PC-3 (cell line): ENCODE measurements around the gene CCR5AS.

ENCODE experiments used
- EZH2 ChIP-seq: fragments of 300-600 bp; sonication (generic); IDR thresholded peaks from one replicate; pipeline ENCODE4 v1.6.1; 2017; ENCODE audit warnings: antibody characterized with exemption, mild to moderate bottlenecking, low read length; ENCODE audit not compliant: unreplicated experiment
- EZH2phosphoT487 ChIP-seq: fragments of 300-600 bp; sonication (generic); IDR thresholded peaks from 2 replicates; pipeline ENCODE4 v1.6.1; 2018; ENCODE audit warnings: mild to moderate bottlenecking, antibody characterized with exemption, low read length, borderline replicate concordance
- TF ChIP-seq, protein P1 (sequence below): fragments of 300-600 bp; sonication (generic); conservative IDR thresholded peaks from 2 replicates; pipeline ENCODE4 v1.5.1; 2017; ENCODE audit warnings: antibody characterized with exemption, low read depth, mild to moderate bottlenecking, low read length

DNA sequence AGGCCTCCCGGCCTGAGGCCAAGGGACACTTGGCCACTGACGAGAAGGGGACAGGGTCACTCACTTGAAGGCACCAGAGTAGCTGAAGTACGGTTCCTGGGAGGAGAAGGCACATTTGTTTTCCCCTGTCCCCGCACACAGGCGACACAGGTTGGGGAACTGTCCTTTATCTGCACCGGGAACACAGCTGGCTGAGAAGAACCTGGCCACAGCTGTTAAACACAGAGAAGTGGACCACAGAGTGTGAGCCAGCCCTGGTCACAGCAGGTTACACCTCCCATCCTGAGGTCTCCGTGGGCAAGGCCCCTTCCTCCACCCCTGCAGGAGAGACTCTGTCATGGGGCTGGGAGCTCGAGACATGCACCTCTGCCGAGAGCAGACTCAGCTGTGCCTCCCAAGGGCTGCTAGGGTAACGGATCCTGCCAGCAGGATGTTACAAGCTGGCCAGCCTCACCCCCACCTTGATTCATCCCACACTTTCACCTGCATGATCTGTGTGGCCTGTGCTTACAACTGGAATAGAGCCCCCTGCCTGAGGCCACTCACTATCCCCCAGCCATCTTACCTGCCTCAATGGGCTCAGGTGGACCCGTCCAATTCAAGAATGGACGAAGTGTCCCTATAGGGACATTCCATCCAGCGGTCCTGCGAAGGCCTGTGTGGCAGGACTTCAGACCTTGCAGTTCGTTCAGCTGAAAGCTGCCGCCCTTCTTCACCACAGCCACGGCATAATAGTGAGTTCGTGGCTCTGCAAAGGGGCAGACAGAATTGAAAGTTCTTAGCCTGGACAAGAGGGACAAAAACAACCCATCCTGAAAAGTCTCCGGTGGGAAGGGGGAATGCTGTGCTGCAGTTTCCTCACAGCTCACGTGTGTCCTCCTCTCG lies 48.6 kb upstream of the CCR5AS start:
- TF ChIP-seq, protein P1, sequence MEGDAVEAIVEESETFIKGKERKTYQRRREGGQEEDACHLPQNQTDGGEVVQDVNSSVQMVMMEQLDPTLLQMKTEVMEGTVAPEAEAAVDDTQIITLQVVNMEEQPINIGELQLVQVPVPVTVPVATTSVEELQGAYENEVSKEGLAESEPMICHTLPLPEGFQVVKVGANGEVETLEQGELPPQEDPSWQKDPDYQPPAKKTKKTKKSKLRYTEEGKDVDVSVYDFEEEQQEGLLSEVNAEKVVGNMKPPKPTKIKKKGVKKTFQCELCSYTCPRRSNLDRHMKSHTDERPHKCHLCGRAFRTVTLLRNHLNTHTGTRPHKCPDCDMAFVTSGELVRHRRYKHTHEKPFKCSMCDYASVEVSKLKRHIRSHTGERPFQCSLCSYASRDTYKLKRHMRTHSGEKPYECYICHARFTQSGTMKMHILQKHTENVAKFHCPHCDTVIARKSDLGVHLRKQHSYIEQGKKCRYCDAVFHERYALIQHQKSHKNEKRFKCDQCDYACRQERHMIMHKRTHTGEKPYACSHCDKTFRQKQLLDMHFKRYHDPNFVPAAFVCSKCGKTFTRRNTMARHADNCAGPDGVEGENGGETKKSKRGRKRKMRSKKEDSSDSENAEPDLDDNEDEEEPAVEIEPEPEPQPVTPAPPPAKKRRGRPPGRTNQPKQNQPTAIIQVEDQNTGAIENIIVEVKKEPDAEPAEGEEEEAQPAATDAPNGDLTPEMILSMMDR = no peak
- TF ChIP-seq EZH2 (no peak), EZH2phosphoT487 (no peak)
